Omental fat pad (tissue), 4 donors: ENCODE measurements around the gene ZNF341. TPM values are rescaled to one million over a fixed set of nuclear protein-coding genes. Genes with fewer than 3 reads are reported as not detected.
A peak's percentile ranks its signal among the peaks of the same experiment; 100 is the strongest.

Experiments
- ATAC-seq: fragments of 150-250 bp; one replicate; pipeline ENCODE4 v1.9.1; 2016; ENCODE audit warnings: mild to moderate bottlenecking, moderate library complexity; ENCODE audit not compliant: low FRiP score
- DNase-seq: peaks from one replicate; pipeline ENCODE4 v3.0.0-alpha.2; 2019; ENCODE audit warnings: low spot score
- total RNA-seq, 4 donors: library from RNA; depleted of rRNA; stranded (reverse); fragments of >200 nt; gene quantifications; one replicate each; pipeline ENCODE4 v1.1.0, GENCODE V29; 2016
- TF ChIP-seq, protein P1 (sequence below), 3 donors: fragments of 450-650 bp; IDR thresholded peaks; one replicate each; pipeline ENCODE4 v1.5.1; 2016 to 2017; ENCODE audit warnings: antibody characterized with exemption in 3 of 3, mild to moderate bottlenecking in 3 of 3, moderate library complexity in 2 of 3

Gene ZNF341
- total RNA-seq, 4 donors from 2014 or later: 1.6 to 2.3 (median 2.0) TPM

DNA sequence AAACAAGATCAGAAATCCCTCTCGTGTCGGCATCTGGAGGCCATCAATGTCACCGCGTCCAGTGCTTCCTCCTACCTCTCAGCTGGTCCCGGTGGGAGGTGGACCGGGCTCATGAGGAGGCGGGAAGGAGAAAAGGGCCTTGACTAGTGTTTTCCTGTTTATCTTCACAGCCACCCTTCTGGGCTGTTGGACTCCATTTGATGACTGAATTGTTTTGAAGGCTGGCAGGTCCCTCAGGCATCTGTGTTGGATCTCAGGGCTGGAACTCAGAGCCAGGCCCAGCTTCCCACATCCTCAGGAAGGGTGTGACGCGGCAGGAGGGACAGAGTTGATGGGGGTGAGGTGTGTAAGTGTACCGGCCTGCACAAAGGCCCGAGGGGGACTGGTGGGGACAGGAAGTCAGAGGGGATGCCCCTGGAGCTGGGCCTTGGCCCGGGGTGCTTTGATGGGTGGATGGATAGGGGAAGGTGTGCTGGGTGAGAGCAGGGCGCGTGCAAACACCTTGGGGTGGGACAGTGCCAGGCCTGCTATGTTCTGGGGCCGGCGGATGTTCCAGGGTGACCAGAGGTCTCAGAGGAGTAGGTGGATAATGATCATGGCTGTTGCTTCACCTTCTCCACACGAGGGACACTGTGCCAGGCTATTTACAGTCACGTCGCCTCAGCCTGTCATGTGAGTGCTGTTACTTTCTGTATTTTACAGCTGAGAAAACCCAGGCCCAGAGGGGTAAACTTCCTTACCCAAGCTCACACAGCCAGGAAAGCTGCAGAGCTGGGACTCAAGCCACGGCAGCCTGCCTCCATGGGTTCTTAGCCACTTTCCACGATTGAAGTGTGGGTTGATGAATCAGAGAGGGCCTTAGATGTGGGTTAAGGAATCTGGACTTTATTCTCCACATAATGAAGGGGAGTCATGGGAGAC, 61.5 kb downstream of the ZNF341 start:
- no peak for ATAC-seq
- no peak for DNase-seq
- TF ChIP-seq, protein P1, sequence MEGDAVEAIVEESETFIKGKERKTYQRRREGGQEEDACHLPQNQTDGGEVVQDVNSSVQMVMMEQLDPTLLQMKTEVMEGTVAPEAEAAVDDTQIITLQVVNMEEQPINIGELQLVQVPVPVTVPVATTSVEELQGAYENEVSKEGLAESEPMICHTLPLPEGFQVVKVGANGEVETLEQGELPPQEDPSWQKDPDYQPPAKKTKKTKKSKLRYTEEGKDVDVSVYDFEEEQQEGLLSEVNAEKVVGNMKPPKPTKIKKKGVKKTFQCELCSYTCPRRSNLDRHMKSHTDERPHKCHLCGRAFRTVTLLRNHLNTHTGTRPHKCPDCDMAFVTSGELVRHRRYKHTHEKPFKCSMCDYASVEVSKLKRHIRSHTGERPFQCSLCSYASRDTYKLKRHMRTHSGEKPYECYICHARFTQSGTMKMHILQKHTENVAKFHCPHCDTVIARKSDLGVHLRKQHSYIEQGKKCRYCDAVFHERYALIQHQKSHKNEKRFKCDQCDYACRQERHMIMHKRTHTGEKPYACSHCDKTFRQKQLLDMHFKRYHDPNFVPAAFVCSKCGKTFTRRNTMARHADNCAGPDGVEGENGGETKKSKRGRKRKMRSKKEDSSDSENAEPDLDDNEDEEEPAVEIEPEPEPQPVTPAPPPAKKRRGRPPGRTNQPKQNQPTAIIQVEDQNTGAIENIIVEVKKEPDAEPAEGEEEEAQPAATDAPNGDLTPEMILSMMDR (IDR thresholded peaks at IDR 0.05): no peak

DNA sequence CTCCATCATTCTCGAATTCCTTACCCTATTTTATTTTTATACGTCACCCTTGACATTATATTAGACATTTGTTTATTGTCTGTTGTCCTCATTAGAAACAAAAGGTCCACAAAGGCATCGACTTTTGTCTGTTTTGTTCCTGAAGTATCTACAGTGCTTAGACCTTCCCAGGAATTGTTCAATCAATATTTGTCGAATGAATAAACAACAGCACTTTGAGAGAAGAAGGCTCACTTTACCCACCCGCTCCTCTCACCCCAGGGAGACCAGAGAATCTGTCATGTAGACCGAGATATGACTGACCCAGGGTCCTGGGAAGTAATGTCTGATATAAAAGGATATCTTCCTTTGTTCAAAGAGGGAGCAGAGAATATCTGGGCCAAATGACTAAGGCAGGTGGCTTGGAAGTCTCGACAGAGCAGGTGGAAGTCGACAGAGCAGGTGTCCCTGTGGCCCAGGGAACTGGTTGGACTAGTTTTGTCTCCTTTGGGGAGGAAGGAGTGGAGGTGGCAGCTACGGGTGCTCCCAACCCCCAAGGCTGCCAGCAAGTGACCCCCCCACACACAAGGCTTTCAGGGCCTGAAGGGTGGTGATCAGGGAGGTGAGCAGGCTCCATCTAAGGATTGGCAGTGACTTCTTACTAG, 64.6 kb downstream of the ZNF341 start:
- TF ChIP-seq, protein P1 (IDR thresholded peaks at IDR 0.05): no peak
- ATAC-seq: no peak

DNA sequence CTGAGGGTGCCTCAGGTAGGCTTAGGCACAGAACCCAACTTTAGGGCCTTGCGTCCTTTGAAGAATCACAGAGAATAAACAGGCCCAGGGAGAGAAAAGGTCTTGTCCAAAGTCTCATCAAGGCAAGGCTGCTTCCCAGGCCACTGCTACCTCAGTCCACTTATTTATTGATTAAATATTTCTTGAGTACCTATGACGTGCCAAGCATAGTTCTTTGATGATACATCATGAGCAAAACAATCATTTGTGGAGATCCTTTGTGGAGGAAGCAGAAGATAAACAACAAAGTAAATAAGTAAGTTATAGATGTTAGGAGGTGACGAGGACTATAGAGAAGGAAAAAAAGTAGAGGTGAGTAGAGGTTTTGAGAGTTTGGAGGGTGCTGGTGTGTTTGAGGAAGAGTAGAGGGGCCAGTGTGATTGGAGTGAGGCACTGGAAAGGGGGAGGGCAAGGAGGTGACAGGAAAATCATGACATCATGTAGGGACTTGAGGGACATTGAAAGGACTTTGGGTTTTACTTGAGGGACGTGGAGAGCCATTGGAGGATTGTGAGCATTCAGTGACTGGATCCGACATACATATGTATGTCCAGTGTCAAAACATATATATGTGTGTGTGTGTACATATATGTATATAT, 65.2 kb downstream of the ZNF341 start:
- TF ChIP-seq, protein P1 (IDR thresholded peaks at IDR 0.05): no peak
- DNase-seq (no peak), ATAC-seq (no peak)

More for the DNA sequence above, 64.6 kb downstream of the ZNF341 start:
- DNase-seq: no peak

DNA sequence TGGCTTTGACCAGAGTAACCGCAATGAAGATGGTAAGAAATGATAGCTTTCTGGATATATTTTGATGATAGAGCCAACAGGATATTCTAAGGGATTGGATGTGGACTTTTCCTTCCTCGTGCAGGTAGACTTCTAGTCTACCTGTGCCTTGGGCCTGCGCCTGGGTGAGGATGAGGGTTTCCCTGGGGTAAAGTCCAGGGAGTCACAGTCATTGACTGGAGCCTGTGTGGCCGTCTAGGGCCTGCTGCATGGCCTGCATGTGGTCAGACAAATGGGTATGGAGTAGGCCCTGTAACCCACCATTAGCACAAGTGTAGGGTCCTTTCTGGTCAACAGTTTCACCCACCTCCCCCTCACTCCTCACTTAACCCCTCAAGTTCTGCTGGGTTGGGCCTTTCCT, 66.6 kb downstream of the ZNF341 start:
- no peak for DNase-seq
- TF ChIP-seq, protein P1 (IDR thresholded peaks at IDR 0.05): no peak
- ATAC-seq: no peak

DNA sequence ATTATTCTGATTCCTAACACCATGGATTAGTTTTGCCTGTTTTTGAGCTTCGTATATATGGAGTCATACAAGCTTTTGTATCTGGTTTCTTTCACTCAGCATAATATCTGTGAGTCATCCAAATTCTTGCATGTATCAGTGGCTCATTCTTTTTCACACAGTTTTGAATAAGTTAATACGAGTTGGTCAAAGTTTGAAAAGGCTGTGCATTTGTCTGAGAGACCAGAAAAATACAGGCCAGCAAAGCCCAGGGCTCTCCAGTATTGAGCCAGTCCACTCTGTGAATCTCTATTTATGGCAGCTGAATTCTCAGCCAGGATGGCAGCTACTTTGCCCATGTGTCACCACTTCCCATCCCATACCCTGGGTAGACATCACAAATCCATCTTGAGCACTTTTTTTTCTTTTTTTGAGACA, 72.1 kb downstream of the ZNF341 start:
- ATAC-seq (peak; percentile 68), DNase-seq (no peak)
- TF ChIP-seq, protein P1 (IDR thresholded peaks at IDR 0.05): no peak

DNA sequence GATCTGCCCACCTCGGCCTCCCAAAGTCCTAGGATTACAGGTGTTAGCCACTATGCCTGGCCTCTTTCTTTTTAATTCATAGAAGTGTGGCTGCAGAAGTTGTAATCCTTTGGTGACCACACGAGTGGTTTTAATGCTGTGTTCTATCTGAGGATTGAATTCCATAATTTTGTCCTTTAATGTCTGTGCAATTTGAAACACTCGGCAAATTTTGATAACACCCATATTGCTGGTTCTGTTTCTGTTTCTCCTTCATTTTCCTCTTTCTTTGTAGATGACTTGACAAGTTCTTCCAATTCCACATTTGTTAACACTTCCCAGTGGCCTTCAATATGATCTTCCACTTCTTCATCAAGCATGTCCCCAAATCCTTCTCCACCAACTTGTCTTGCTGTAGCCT, 76.6 kb downstream of the ZNF341 start:
- TF ChIP-seq, protein P1 (IDR thresholded peaks at IDR 0.05): no peak
- no peak for ATAC-seq
- DNase-seq: no peak
